CD4-positive, alpha-beta memory T cell (primary cell): ENCODE measurements around the gene EXD3. TPM values are rescaled to one million over a fixed set of nuclear protein-coding genes. Genes with fewer than 3 reads are reported as not detected.

Experiments
- CTCF ChIA-PET: fragments of 350-600 bp; sonication (Branson Sonifier 250); formaldehyde crosslinking; loops from one replicate; lab custom pipeline; 2021; ENCODE audit warnings: inconsistent platforms; ENCODE audit not compliant: partially characterized antibody; lab: Charles Lee
- POLR2A ChIA-PET: fragments of 350-600 bp; sonication (Branson Sonifier 250); formaldehyde crosslinking; loops from one replicate; lab custom pipeline; 2021; ENCODE audit not compliant: partially characterized antibody; lab: Charles Lee
- DNase-seq, 5 donors: peaks; one replicate each; pipeline versions ENCODE4 v3.0.0 to v3.0.0-alpha.2; 2020 to 2022; ENCODE audit warnings: mixed read lengths in 1 of 5
- H3K27ac ChIP-seq: one replicate; pipeline ENCODE4 v1.7.0; 2013; ENCODE audit warnings: low read depth, low read length
- H3K27me3 ChIP-seq: 2 replicates; pipeline ENCODE4 v1.7.0; 2013; ENCODE audit warnings: mild to moderate bottlenecking, low read length, moderate library complexity; ENCODE audit not compliant: insufficient read depth
- H3K36me3 ChIP-seq: 2 replicates; pipeline ENCODE4 v1.7.0; 2013; ENCODE audit warnings: mild to moderate bottlenecking, low read length, moderate library complexity; ENCODE audit not compliant: insufficient read depth
- H3K4me1 ChIP-seq: 2 replicates; pipeline ENCODE4 v1.7.0; 2013; ENCODE audit warnings: mild to moderate bottlenecking, low read length, moderate library complexity; ENCODE audit not compliant: insufficient read depth
- H3K4me3 ChIP-seq, 2 donors: one replicate each; pipeline ENCODE4 v1.7.0; 2013; ENCODE audit warnings: low read length in 2 of 2, mild to moderate bottlenecking in 1 of 2
- H3K9me3 ChIP-seq, 2 donors: one replicate each; pipeline ENCODE4 v1.7.0; 2013; ENCODE audit warnings: low read length in 2 of 2, control low read depth in 1 of 2; ENCODE audit not compliant: control insufficient read depth in 1 of 2
- H3K27ac Mint-ChIP-seq, 7 donors: one replicate each; pipeline ENCODE4 v1.8.0; 2020 to 2021; ENCODE audit warnings: mixed read lengths in 7 of 7, mild to moderate bottlenecking in 6 of 7, inconsistent platforms in 3 of 7, moderate library complexity in 3 of 7
- H3K27me3 Mint-ChIP-seq, 2 donors: one replicate each; pipeline ENCODE4 v1.8.0; 2020 to 2021; ENCODE audit warnings: mixed read lengths in 2 of 2
- H3K36me3 Mint-ChIP-seq, 2 donors: one replicate each; pipeline ENCODE4 v1.8.0; 2020 to 2021; ENCODE audit warnings: mixed read lengths in 2 of 2, inconsistent platforms in 1 of 2, mild to moderate bottlenecking in 1 of 2
- H3K4me1 Mint-ChIP-seq, 4 donors: one replicate each; pipeline ENCODE4 v1.8.0; 2020 to 2021; ENCODE audit warnings: mixed read lengths in 4 of 4, mild to moderate bottlenecking in 1 of 4
- H3K4me3 Mint-ChIP-seq, 8 donors: one replicate each; pipeline ENCODE4 v1.8.0; 2020 to 2021; ENCODE audit warnings: mixed read lengths in 8 of 8, mild to moderate bottlenecking in 7 of 8, moderate library complexity in 6 of 8, inconsistent platforms in 3 of 8
- H3K9me3 Mint-ChIP-seq, 8 donors: one replicate each; pipeline ENCODE4 v1.8.0; 2020 to 2021; ENCODE audit warnings: mixed read lengths in 8 of 8, mild to moderate bottlenecking in 5 of 8, inconsistent platforms in 3 of 8, moderate library complexity in 1 of 8
- intact Hi-C: fragments of 100-400 bp; cut with micrococcal nuclease; formaldehyde crosslinking; loops from one replicate; pipeline ENCODE4 v1.15.1; 2023
- polyA plus RNA-seq, 2 donors: library from polyadenylated mRNA; unstranded; fragments of 300-500 nt; fragmentation: Illumina TruSeq; gene quantifications; one replicate each; pipeline ENCODE4 v1.2.3, GENCODE V29; 2021
- total RNA-seq, 2 experiments: library from RNA; stranded (reverse); gene quantifications; one replicate each; pipeline ENCODE4 v1.2.3, GENCODE V29; 2021

The EXD3 gene
- total and polyA plus RNA-seq, 4 experiments from 2014 or later = 2.5 to 21.9 (median 14.2) TPM

GRCh38 chr9:137438591-137439157 lies 15.7 kb upstream of the EXD3 start:
- no peak for DNase-seq
- Histone ChIP-seq H3K36me3 (no peaks in the 10 kb centered on the region), H3K4me3 (no peak overlapping the region), H3K27me3 (no peaks in the 10 kb centered on the region), H3K9me3 (no peaks in the 10 kb centered on the region), H3K27ac (no peak overlapping the region), H3K4me1 (no peaks in the 10 kb centered on the region)
- Mint-ChIP-seq H3K4me3 (no peak overlapping the region), H3K27me3 (peaks cover 2 to 4% of the 10 kb centered on the region in 2 donors), H3K27ac (no peak overlapping the region), H3K36me3 (no peaks in the 10 kb centered on the region), H3K9me3 (peaks cover 0 to 6% (median under 1%) of the 10 kb centered on the region in 8 donors), H3K4me1 (peaks cover 2 to 5% (median 4%) of the 10 kb centered on the region in 4 donors)
- intact Hi-C loops = no loop called here
- CTCF ChIA-PET = no interaction called here
- POLR2A ChIA-PET = no interaction called here

DNA sequence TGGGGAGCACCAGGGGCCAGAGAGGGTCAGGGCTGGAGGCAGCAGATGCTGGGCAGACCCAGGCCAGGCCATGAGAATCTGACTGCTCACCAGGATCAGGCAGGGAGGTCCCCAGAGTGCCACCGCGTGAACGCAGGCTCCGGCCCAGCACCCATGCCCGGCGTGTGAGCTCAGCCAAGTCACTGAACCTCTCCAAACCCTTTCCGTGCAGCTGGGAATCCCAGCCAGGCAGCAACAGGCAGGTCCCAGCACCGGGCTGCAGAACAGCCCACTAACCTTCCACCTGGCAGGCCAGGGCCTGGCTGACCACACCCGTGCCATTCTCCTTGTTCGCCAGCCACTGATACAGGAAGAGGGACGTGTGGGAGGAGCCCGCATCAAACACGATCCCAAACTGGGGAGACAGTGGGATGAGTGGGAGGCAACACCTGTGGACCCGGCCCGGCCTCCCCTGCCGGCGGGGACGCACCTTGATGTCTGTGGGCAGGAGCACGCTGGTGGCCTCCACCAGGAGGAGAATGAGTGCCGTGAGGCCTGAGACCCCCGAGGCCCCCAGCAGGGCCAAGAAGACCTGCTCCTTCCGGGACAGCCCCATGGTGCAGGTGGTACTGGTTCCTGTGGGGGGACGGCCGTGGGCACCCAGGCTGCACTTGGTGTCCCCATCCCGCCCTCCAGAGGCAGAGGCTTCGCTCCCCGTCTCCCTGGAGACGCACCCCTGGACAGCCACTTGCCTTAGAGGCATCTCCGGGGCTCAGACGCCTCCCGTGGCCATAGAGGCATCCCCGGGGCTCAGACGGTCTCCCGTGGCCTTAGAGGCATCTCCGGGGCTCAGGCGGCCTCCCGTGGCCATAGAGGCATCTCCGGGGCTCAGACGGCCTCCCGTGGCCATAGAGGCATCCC lies 15.0 kb upstream of the EXD3 start:
- Mint-ChIP-seq H3K36me3 (no peaks in the 10 kb centered on the region), H3K27ac (no peak overlapping the region), H3K4me1 (peaks cover 2 to 5% (median 4%) of the 10 kb centered on the region in 4 donors), H3K27me3 (peaks cover 2% of the 10 kb centered on the region in 2 donors), H3K4me3 (no peak overlapping the region), H3K9me3 (peaks cover 0 to 6% (median under 1%) of the 10 kb centered on the region in 8 donors)
- Histone ChIP-seq H3K9me3 (no peaks in the 10 kb centered on the region), H3K27me3 (no peaks in the 10 kb centered on the region), H3K36me3 (no peaks in the 10 kb centered on the region), H3K27ac (no peak overlapping the region), H3K4me3 (no peak overlapping the region), H3K4me1 (no peaks in the 10 kb centered on the region)
- DNase-seq = no peak
- intact Hi-C loops = no loop called here
- ChIA-PET CTCF (no interaction called here), POLR2A (no interaction called here)

DNA sequence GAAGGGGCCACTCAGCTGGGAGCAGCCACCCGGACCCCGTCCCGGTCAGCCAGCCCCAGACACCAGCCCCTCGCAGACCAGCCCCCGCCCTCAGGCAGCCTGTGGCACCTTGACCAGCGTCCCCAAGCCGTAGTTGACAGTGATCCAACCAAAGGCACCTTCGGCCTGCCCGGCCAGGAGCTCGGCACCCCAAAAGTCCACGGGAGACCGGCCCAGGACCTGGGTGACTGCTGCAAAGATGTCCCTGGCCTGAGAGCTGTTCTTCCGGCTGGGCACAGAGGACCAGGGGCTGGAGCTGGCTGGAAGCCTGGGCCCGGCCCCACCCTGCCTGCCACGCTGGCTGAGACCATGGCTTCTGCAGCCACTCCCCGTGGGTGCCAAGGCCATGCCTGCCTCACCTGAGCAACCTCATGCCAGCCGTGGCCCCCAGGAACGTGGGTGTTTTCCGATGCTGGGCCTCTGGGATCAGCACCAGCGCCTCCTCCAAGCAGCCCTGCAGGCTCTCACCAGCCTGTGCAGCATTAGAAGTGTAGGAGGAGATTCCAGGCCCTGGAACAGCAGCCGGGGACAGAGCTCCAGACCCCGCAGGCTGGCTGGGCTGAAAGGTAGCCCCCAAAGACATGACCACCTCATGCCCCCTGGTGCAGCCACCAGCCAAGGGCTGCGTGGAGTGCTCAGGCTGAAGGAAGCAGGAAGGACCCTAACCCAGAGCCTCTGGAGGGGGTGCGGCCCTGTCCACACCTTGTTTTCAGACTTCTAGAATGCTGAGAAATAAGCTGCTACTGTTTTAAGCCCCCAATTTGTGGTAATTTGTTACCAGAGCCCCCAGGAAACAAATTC lies 14.0 kb upstream of the EXD3 start:
- Histone ChIP-seq H3K9me3 (no peaks in the 10 kb centered on the region), H3K36me3 (no peaks in the 10 kb centered on the region), H3K4me3 (no peak overlapping the region), H3K4me1 (no peaks in the 10 kb centered on the region), H3K27ac (no peak overlapping the region), H3K27me3 (no peaks in the 10 kb centered on the region)
- H3K9me3 Mint-ChIP-seq = peaks cover 0 to 3% (median under 1%) of the 10 kb centered on the region in 8 donors
- no peak for DNase-seq
- peaks cover 2 to 3% (median 3%) of the 10 kb centered on the region in 4 donors for H3K4me1 Mint-ChIP-seq
- peaks cover 1 to 2% of the 10 kb centered on the region in 2 donors for H3K27me3 Mint-ChIP-seq
- intact Hi-C loops = no loop called here
- H3K27ac Mint-ChIP-seq = no peak overlapping the region
- H3K4me3 Mint-ChIP-seq = no peak overlapping the region
- ChIA-PET POLR2A (no interaction called here), CTCF (no interaction called here)
- H3K36me3 Mint-ChIP-seq = no peaks in the 10 kb centered on the region

GRCh38 chr9:137435980-137436760 lies 13.2 kb upstream of the EXD3 start:
- H3K27ac ChIP-seq = no peak overlapping the region
- no peaks in the 10 kb centered on the region for H3K4me1 ChIP-seq
- no peak for DNase-seq
- ChIA-PET CTCF (no interaction called here), POLR2A (no interaction called here)
- no peaks in the 10 kb centered on the region for H3K27me3 ChIP-seq
- H3K27me3 Mint-ChIP-seq = no peaks in the 10 kb centered on the region
- H3K4me3 Mint-ChIP-seq = no peak overlapping the region
- no peaks in the 10 kb centered on the region for H3K36me3 Mint-ChIP-seq
- H3K9me3 ChIP-seq = no peaks in the 10 kb centered on the region
- intact Hi-C loops = no loop called here
- no peaks in the 10 kb centered on the region for H3K4me1 Mint-ChIP-seq
- H3K36me3 ChIP-seq = no peaks in the 10 kb centered on the region
- no peak overlapping the region for H3K4me3 ChIP-seq
- no peak overlapping the region for H3K27ac Mint-ChIP-seq
- no peaks in the 10 kb centered on the region for H3K9me3 Mint-ChIP-seq

GRCh38 chr9:137435381-137435891 lies 12.5 kb upstream of the EXD3 start:
- H3K4me1 Mint-ChIP-seq = no peaks in the 10 kb centered on the region
- no peaks in the 10 kb centered on the region for H3K36me3 Mint-ChIP-seq
- H3K4me3 ChIP-seq = no peak overlapping the region
- no peaks in the 10 kb centered on the region for H3K9me3 Mint-ChIP-seq
- no peak for DNase-seq
- CTCF ChIA-PET = no interaction called here
- intact Hi-C loops = no loop called here
- no peaks in the 10 kb centered on the region for H3K9me3 ChIP-seq
- H3K4me3 Mint-ChIP-seq = no peak overlapping the region
- no peaks in the 10 kb centered on the region for H3K36me3 ChIP-seq
- no peaks in the 10 kb centered on the region for H3K27me3 ChIP-seq
- H3K27ac Mint-ChIP-seq = no peak overlapping the region
- POLR2A ChIA-PET = no interaction called here
- H3K27ac ChIP-seq = no peak overlapping the region
- no peaks in the 10 kb centered on the region for H3K4me1 ChIP-seq
- H3K27me3 Mint-ChIP-seq = no peaks in the 10 kb centered on the region

DNA sequence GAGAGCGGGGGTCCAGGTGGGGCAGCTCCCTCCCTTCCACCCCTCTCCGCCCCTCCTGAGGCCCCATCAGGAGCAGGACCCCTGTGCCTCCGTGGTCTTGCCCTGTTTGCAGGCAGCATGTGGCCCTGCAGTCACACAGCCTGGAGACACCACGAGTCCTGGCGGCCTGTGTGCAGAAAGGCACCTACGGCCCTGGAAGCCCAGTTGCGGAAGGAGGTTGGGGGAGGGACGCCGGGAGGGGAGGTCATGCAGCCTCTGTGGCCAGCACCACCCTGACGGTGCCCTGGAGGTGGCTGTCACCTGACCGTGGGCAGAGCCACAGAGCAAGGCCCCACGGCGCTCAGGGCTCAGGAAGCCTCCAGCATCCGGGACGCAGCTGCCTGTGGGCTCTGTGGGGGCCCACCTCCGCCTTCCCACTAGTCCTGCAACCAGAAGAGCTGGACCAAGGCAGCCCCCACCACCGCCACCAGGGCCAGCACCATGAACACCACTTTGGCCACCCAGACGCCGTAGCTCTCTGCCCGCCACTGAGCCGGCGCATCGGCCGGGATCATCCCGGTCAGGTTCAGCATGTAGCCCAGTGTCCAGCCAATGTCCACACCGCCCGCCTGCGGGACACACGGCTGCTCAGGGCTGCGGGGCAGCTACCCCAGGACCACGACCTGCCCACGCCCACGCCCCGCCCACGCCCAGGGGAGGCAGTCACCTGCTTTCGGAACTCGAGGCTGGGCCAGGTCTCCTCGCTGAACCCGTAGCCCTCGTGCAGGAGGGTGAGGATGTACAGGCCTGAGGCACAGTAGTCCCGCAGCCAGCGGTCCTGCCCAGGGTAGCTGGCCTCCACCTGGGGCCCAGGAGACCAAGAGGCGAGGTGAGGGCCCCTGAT lies 11.8 kb upstream of the EXD3 start:
- Mint-ChIP-seq H3K9me3 (no peaks in the 10 kb centered on the region), H3K4me3 (no peak overlapping the region), H3K36me3 (no peaks in the 10 kb centered on the region), H3K27me3 (no peaks in the 10 kb centered on the region), H3K4me1 (no peaks in the 10 kb centered on the region), H3K27ac (no peak overlapping the region)
- intact Hi-C loops = no loop called here
- Histone ChIP-seq H3K4me3 (no peak overlapping the region), H3K27ac (no peak overlapping the region), H3K9me3 (no peaks in the 10 kb centered on the region), H3K4me1 (no peaks in the 10 kb centered on the region), H3K27me3 (no peaks in the 10 kb centered on the region), H3K36me3 (no peaks in the 10 kb centered on the region)
- CTCF ChIA-PET = no interaction called here
- no peak for DNase-seq
- POLR2A ChIA-PET = interaction anchor here (1.6 kb wide), 1 partner anchor 12 kb away, joined by 7 read pairs; the partner anchor contains the start of genes EXD3 and NOXA1
